NCI-H82 treated with DMSO at 0.1 percent for 48 hours (cell line): Measurements from ENCODE around the gene STPG2.
"Not testable (repeated sequence)": the region's sequence is repeated elsewhere in the genome, so short reads cannot be mapped to it uniquely, and the experiment has no call there.

Experiments
- DNase-seq: peaks from one replicate; lab custom pipeline; 2025; ENCODE audit not compliant: unreplicated experiment; lab: John Stamatoyannopoulos, UW

The STPG2 gene

DNA sequence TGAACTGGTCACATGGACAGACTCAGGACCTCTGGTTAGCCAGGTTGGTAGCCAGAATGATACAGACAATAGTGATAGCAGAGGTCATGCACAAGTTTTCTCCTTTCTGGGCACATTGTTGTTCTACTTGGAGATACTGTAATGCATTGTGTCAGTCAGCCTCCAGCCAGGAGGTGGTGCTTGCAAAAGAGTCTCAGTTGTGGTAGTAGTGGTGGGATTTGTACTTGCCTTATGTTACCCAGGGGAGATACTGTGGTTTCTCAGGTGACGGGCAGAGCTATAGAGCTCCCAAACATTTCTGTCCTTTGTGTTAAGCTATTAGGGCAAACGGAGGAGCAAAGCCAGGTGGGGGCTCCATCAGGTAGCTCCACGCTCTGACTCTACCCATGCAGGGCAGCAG lies 190.5 kb downstream of the STPG2 start:
- no peak for DNase-seq

DNA sequence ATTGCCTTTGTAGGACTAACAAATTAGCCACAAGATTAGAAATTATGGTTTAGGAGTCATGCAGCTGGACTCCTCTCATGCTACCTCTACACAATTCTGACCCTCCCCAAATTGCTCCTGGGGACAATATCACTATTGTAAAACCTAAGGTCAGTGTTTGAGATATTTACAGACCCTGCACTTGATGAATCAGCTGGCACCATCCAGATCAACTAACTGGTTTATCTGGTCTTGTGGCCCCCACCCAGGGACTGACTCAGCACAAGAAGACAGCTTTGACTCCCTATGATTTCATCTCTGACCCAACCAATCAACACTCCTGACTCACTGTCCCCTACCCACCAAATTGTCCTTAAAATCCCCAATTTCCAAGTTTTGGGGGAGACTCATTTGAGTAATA lies 192.4 kb downstream of the STPG2 start:
- no peak for DNase-seq

DNA sequence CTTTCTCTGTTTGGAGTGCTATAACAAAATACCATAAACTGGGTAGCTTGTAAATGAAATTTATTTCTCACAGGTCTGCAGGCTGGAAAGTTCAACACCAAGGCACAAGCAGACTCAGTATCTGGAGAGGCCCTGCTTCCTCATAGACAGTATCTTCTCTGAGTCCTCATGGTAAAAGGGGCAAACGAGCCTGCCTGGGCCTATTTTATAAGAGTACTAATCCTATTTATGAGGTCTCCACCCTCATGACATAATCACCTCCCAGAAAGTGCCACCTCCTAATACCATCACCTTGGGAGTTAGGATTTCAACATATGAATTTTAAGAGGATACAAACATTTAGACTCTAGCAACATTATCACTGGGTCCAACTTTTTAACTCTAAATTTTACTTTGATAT lies 200.3 kb downstream of the STPG2 start:
- no peak for DNase-seq

DNA sequence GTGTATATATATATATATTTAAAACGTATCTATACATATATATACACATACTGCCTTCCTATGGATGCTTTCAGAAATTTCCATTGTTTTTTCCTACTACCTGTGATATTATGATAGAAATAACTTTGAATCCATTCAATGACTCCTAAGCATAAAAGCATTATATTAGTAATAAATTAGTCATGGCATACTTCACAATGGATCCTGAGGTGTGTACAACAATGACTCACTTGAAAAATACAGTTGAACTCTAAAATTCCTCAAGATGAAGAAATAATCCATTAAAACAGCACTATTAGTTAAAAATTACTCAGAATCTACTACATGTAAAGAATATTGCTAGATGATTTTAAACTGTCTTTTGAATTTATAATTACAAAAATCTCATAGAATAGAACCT lies 201.1 kb downstream of the STPG2 start:
- no peak for DNase-seq

DNA sequence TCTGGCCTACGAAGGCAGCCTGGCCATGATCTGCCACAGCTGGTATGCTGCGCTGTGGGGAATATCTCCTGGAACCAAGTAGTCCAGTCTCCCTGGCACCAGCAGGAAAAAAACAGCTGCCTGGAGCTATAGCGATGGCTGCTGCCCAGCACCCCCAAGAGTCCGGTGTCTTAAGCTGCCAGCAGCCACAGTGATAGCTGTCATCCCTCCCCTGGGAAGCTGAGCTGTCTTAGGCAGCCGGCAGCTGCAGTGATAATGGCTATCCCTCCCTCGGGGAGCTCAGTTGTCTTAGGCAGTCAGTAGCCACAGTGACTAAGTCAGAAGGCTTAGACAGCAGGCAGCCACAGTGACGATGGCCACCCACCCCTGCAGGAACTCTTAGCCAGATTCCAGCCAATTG lies 205.1 kb downstream of the STPG2 start:
- DNase-seq: no peak

DNA sequence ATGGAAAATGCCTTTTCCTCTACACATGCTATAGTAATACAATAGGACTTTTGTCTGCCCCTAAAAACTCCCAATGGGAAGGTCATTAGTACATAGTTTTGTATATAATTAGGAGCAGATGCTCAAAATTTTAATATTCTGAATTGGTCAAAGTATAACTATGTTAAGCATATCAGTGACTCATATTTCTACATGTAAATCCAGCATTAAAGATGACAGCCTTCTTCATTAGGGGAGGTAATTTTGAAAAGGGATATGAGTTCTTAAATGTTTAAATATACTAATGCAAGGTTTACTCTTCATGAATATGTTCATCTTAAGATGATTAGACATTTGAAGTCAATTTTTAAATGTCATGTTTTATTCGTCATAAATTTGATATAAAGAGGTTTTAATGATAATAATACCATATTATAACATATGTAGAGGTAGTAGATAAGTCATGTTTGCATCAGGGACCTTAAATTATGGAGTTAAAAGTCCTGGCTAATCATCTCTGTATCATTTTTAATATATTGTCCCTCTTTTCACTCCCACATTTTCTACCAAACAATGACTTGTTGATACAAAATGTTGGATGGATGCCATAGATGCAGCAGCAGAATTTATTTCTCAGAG lies 218.8 kb downstream of the STPG2 start:
- no peak for DNase-seq

DNA sequence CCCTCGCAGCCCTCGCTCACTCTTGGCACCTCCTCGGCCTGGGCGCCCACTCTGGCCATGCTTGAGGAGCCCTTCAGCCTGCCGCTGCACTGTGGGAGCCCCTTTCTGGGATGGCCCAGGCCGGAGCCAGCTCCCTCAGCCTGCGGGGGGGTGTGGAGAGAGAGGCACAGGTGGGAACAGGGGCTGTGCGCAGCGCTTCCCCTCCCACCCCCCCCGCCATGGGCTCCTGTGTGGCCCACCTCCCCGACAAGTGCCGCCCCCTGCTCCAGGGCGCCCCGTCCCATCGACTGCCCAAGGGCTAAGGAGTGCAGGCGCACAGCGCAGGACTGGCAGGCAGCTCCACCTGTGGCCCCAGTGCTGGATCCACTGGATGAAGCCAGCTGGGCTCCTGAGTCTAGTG lies 220.2 kb downstream of the STPG2 start:
- no peak for DNase-seq

DNA sequence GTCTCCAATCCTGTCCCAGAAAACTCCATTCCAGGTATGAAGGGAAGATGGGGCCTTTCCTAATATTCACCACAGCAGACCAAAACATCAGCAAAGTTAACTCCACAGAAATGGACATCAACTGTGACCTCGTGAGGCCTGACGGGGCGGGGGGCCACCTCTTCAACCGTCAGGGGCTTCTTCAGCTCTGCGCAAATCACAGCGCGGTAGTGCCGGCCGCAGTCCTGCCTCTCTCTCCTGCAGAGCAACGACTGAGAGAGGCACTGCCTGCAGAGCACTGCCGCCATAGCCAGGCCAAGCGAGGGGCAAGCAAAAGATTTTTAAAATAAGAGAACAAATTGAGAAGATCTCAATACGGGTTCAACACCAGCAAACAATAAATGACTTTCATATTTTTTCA lies 226.2 kb downstream of the STPG2 start:
- no peak for DNase-seq

DNA sequence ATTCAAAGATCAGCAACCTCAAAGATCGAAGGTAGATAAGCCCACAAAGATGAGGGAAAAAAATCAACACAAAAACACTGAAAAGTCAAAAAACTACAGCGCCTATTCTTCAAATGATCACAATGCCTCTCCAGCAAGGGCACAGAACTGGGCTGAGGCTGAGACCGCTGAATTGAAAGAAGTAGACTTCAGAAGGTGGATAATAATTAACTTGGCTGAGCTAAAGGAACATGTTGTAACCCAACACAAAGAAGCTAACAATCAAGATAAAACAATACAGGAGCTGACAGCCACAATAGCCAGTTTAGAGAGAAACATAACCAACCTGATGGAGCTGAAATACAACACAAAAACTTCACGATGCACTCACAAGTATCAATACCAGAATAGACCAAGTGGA lies 231.1 kb downstream of the STPG2 start:
- DNase-seq: no peak

DNA sequence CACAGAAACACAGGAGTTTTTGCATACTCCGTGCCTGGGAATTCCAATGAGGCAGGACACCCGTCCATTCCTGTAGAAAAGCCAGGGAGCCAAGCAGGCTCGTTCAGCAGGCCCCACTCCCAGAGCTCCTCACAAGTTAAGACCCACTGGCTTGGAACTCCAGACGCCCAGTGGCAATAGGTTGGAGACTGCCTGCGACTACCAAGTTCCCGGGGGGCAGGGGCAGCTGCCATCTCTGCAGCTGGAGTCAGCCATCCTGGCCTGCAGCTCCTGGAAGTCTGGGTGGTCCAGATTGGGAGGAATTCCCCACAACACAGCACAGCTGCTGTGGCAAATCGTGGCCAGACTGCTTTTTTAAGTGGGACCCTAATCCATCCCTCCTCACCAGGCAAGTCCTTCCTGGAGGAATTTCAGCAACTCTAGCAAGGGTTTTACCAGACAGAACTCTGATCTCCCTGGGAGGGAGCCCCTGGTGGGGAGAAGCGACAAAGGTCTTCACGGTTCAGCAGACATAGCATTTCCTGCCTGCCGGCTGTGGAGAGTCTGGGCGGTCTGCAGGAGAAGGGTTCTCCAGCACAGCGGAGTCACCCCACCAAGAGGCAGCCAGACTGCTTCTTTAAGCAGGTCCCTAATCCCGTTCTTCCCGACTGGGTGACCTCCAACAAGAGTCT lies 231.9 kb downstream of the STPG2 start:
- no peak for DNase-seq

DNA sequence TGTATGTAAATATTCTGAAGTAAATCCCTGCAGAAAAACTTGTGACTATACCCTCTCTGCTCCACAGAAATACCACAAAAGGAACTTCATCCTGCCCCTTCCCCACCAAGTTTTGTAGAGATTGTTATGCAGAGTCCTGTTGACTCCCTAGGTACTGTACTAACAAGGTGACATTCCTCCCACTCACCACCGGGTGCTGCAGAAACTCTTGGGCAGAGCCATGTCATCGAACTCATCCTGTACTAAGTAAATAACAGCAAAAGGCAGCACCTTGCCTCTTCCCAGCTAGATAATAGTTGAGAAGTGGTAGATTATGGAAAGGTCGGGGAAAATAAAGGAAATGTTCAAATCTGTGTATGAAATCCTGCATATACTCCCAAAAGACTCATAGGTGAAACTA lies 233.3 kb downstream of the STPG2 start:
- DNase-seq: no peak

DNA sequence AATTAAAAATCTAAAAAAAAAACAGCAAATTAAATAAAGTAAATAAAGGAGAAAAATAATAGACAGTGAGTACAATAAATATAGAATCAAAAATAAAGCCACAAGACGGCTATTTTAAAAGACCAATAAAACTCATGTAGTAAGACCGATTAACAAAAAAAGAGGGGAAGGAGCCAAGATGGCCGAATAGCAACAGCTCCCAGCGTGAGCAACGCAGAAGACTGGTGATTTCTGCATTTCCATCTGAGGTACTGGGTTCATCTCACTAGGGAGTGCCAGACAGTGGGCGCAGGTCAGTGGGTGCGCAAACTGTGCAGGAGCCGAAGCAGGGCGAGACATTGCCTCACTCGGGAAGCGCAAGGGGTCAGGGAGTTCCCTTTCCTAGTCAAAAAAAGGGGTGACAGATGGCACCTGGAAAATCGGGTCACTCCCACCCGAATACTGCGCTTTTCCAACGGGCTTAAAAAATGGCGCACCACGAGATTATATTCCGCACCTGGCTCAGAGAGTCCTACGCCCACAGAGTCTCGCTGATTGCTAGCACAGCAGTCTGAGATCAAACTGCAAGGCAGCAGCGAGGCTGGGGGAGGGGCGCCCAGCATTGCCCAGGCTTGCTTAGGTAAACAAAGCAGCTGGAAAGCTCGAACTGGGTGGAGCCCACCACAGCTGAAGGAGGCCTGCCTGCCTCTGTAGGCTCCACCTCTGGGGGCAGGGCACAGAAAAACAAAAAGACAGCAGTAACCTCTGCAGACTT lies 239.7 kb downstream of the STPG2 start:
- not testable (repeated sequence) for DNase-seq

DNA sequence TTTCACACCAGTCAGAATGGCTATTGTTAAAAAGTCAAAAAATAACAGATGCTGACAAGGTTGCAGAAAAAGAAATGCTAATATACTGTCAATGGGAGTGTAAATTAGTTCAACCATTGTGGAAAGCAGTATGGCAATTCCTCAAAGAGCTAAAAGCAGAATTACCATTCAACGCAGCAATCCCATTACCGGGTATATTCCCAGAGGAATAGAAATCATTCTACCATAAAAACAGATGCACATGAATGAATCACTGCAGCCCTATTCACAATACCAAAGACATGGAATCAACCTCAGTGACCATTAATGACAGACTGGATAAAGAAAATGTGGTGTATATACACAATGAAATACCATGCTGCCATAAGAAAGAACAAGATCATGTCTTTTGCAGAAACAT lies 243.0 kb downstream of the STPG2 start:
- DNase-seq: no peak

DNA sequence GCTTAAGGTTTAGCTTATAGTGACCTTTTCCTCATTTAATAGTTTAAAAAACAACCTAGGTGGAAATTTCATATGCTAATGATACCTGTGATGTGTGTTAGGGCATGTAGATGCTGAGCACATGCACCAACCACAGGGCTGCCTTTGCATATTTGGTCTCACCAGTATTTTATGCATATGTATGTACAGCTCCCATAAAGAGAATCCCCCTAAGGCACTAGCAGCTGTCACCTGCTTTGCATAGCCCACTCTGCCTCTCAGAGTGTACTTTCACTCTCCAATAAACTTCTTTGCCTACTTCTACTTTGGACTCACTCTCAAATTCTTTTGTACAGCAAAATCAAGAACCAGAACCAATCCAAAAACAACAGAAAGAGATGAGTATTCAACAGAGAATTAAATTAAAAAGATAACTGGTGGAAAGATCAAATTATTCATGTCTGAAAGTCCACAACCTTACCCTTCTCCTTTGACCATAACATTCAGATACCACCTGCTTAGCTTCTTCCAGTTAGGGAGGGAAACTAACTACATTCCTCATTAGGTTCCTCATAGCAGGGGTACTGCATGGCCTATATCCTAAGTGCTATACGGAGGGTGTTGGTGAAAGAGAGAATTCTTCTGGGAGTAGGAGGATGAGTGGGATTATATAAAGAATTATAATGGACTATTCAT lies 250.5 kb downstream of the STPG2 start:
- no peak for DNase-seq

DNA sequence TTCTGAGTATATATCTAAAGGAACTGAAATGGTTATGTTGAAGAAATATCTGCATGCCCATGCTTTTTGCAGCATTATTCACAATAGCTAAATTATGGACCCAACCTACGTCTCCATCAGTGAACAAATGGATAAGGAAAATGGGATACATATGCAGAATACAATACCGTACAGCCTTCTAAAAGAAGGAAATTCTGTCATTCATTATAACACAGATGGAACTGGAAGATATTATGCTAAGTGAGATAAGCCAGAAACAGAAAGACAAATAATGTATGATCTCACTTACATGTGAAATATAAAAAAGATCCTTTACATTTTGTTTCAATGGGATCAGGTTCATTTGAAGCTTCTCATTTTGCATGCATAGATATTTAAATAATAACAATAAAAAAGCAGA lies 263.3 kb downstream of the STPG2 start:
- DNase-seq: no peak

DNA sequence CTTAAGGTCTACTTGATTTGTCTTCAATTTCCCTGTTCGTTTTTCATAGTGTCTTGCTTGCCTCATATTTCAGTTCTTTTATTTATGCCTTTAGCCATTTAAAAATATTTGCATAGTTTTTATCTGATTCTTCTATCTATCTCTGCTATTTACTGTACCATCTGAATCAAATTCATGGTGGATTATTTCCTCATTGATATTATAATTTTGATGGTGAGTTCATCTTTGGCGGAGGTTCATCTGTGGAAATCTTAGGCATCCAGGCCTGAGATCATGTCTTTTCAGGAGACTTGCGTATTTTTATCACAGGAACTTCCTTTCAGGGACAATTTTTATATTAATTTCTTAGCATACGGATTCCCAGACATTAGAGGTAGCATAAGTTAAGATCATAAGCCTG lies 275.2 kb downstream of the STPG2 start:
- DNase-seq: no peak

DNA sequence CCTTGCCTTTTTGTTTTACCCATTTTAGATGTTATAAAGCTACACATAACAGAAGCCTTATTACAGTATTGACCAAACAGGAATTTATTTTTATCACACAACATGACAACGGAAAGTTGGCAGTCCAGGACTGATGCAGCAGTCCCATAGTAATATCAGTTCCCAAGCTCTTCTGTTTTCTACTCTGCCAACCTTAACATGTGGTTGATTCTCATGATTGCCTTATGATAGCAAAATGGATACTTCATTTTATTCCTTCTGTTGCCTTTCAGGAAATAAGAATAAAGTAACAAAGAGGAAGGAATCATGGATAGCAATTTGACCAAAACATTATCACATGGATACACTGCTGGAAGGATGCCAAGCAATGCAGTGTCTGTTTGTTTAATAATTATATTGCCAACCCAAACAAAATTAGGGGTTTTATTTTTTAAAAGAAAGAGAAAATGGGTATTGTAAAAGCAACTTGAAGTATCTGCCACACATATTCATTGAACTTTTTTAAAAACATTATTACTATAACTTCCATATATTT lies 275.7 kb downstream of the STPG2 start:
- DNase-seq: no peak

DNA sequence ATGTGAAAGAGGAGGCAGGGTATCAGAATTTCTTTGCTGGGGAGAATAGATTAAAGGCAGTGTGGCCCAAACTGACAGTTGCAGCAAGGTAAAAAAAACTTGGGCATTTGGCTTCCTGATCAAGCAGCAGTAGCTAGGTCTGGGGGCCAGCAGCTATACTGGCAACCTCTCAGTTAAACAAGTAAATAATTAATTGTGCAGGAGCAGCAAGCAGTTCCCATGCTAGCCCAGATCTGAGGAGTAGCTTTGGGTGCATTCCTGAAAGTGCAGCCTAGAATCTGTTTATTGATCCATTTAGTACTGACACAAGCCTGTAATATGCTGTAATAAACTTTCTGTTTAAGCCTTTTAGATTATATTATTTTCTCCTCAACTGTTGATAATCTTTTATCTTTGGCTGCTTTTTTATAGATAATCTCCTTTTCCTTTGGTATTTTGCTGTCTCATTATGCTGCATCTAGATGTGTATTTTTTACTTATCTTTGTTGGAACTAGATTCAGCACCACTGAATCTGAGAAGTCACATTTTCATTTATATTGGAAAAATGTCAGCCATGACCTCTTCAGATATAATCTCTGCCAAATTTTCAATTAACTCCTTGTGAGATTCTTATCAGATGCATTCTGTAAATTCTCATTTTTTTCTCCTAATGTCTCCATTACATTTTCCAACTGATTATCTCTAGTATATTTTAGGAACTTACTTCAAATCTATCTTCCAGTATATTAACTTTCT lies 276.3 kb downstream of the STPG2 start:
- DNase-seq: no peak

DNA sequence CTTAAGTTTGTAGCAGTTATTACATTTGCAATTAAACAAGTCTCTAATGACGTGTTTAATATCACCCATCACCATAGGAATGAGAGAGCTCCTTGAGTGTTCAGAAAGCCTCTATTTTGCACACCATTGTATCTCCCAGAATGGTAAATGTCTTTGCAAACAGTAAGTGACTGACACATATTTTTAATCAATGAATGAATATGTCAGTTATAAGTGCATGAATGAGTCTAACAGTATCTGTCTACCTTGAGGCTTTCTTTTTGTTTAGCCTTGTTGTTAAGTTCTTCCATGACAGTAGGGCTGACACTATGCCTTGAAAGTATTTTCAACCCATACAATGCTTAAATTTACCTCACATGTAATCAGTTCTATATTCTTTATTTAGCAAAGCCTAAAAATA lies 292.2 kb downstream of the STPG2 start:
- DNase-seq: no peak

DNA sequence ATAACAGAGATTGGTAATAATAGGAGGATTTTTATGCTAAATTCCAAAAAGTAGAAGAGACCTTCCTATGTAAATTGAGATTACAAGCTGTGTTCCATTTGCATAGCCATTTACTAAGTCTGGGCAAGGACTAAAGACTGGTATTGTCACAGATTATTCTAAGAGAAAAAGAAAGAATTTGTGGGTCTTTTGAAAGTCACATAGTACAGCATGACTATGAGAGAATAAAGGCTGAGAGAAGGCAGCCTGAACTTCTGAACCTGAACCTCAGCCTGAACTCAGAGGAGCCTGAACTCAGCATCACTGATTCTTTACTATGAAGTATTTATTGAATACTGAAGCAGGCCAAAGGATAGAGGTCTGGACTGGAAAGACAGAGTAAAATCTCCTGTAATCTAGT lies 297.5 kb downstream of the STPG2 start:
- no peak for DNase-seq

DNA sequence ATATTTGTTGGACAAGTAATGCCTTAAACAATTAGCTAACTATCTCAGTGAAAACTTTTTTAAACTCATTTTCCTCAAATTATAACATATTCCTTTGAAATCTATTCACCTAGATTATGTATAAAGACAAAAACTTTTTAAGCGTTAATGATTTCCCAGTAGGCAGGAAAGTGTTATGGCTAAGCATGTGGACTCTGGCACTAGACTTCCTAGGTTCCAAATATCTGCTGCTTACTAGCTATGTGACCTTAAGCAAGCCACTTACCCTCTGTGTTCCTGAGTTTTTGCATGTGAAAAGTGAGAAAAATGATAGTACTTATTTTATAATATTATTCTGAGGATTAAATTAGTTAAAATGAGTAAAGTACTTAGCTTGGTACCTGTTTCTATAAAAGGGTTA lies 301.8 kb downstream of the STPG2 start:
- DNase-seq: no peak
